Measurements from ENCODE around the gene ZBTB7B.

Gene ZBTB7B

DNA sequence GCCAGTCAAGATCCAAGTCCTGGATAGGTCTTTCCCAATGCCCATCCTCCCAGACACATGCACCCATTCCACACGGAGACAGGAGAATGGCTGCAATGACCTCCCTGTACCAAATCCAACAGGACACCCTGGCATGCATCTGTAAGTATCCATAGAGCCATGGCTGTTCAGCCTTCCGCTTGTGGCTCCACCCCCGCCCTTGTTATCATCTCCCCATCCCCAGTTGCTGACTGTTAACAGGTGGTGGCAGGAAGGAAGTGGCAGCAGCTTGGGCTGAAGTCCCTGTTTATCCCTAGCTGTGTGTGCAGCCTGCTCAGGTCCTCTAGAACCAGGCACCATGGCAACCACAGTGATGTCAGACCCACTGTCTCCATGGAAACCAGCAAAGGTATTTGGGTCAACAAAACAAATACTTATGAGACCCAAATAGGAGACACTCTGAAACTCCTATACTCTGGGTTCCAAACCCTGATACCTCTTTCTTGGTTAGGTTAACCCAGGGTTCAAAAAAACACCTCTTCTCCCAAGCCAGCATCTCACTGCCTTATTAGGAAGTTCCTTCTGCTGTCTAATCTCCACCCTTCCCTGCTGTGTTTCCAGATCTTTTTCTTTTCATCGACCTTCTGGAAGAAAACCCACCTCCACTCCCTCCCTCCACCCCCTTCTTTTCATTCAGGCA, 47.4 kb upstream of the ZBTB7B start (continued):
- TF ChIP-seq ZNF23 (tag by site-specific recombination; IDR thresholded peaks at IDR 0.05; ENCODE audit: borderline replicate concordance) (no peak), ZXDB (tag by site-specific recombination; IDR thresholded peaks at IDR 0.05) (no peak), YY1 (tag by site-specific recombination; IDR thresholded peaks at IDR 0.05) (no peak), ZNF2 (tag by site-specific recombination; IDR thresholded peaks at IDR 0.05) (no peak), BCL11A (tag by site-specific recombination; IDR thresholded peaks at IDR 0.05; ENCODE audit: low read depth) (no peak), ZNF248 (tag by site-specific recombination; IDR thresholded peaks at IDR 0.05) (no peak), ZNF426 (tag by site-specific recombination; IDR thresholded peaks at IDR 0.05) (no peak), ZSCAN23 (tag by site-specific recombination; IDR thresholded peaks at IDR 0.05) (no peak), ZNF514 (tag by site-specific recombination; IDR thresholded peaks at IDR 0.05) (no peak), ZNF16 (tag by site-specific recombination; IDR thresholded peaks at IDR 0.05; ENCODE audit: low read depth) (no peak), HOXD13 (CRISPR knock-in tag; IDR thresholded peaks at IDR 0.05; ENCODE audit: borderline replicate concordance) (no peak), ZIC2 (tag by site-specific recombination; IDR thresholded peaks at IDR 0.05) (no peak), YY2 (tag by site-specific recombination; IDR thresholded peaks at IDR 0.05) (peak; percentile 54; the same call in 1 of the 2 replicates), FEZF1 (tag by site-specific recombination; IDR thresholded peaks at IDR 0.05) (no peak), ZNF768 (tag by site-specific recombination; IDR thresholded peaks at IDR 0.05) (no peak), ZNF654 (tag by site-specific recombination; IDR thresholded peaks at IDR 0.05; ENCODE audit: low read depth) (no peak)
- TF ChIP-seq, protein P1, sequence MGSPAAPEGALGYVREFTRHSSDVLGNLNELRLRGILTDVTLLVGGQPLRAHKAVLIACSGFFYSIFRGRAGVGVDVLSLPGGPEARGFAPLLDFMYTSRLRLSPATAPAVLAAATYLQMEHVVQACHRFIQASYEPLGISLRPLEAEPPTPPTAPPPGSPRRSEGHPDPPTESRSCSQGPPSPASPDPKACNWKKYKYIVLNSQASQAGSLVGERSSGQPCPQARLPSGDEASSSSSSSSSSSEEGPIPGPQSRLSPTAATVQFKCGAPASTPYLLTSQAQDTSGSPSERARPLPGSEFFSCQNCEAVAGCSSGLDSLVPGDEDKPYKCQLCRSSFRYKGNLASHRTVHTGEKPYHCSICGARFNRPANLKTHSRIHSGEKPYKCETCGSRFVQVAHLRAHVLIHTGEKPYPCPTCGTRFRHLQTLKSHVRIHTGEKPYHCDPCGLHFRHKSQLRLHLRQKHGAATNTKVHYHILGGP (tag by site-specific recombination; IDR thresholded peaks at IDR 0.05): no peak
- TF ChIP-seq, protein P2, sequence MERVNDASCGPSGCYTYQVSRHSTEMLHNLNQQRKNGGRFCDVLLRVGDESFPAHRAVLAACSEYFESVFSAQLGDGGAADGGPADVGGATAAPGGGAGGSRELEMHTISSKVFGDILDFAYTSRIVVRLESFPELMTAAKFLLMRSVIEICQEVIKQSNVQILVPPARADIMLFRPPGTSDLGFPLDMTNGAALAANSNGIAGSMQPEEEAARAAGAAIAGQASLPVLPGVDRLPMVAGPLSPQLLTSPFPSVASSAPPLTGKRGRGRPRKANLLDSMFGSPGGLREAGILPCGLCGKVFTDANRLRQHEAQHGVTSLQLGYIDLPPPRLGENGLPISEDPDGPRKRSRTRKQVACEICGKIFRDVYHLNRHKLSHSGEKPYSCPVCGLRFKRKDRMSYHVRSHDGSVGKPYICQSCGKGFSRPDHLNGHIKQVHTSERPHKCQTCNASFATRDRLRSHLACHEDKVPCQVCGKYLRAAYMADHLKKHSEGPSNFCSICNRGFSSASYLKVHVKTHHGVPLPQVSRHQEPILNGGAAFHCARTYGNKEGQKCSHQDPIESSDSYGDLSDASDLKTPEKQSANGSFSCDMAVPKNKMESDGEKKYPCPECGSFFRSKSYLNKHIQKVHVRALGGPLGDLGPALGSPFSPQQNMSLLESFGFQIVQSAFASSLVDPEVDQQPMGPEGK (tag by site-specific recombination; IDR thresholded peaks at IDR 0.05): no peak

DNA sequence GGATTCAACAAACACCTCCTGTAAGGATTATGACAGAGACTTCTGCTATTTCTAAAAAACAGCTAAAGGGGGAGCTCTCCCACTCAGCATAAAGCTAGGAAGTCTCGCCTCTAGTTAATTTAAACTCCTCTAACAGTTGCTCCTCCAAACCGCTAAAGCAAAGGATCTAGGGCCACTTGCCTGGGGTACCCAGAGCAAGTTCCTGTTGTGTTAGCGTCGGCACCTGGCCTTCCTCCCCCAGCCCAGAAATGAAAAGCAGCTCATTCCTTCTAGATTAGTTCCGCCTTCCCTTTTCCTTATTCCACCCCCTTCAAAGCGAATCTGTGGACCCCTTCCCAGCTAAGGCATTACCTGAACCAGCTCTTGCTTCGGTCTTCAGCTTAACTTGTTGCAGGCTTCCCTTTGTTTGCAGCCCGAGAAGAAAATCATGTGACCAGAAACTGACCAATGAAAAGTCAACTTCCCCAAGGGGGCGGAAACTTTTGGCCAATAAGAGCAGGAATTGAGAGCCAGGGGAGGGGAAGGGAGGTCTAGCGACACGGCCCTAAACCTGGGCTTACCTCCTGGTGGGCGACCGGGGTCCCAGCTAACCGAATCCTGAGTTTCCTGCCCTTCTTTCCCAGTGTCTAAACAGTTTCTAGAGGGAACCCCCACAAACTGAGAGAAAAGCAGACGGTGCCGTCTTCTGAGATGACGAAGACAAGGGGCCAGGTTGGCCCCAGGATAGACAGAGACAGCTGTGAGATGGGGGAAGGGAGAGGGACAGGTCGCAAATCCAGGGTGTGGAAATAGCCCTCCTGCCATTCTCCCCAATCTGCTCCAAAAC, 46.7 kb upstream of the ZBTB7B start, which contains the start of gene PBXIP1:
Gene PBXIP1, minus strand, starts transcription at position 382 of the 826 bp plus-strand sequence. CDS start 2,378 bp downstream, outside the sequence.
- peak within 1 kb of the TSS; percentile 59 for H3K4me3 ChIP-seq (ENCODE audit: low read depth, low read length)
- ChIA-PET CTCF (interaction anchor here (0.6 to 3.0 kb wide), 15 partner anchors 9 to 129 kb away, joined by 3 to 10 read pairs (median 5); partner anchors contain the start of genes ADAM15, FLAD1 and PMVK), POLR2A (interaction anchor here (0.6 to 3.9 kb wide), 13 partner anchors 10 to 1228 kb away, joined by 3 to 41 read pairs (median 5); partner anchors contain the start of genes ADAM15, FLAD1, INTS3 and LENEP)
- H3K27ac ChIP-seq (ENCODE audit: extremely low read depth, low read depth, low read length): no peak within 1 kb of the TSS
- peaks cover 5% of the 10 kb centered on the region; the same call in 1 of the 2 replicates for H3K4me1 ChIP-seq (ENCODE audit: control insufficient read depth, insufficient read depth, low read length)
- no peaks in the 10 kb centered on the region for H3K9me3 ChIP-seq (ENCODE audit: control insufficient read depth, insufficient read depth, low read depth, low read length)
- H3K36me3 ChIP-seq (ENCODE audit: control insufficient read depth in 2 of 2, insufficient read depth in 1 of 2, low read length in 2 of 2): peaks cover 3 to 25% of the 10 kb centered on the region in 2 experiments
- TF ChIP-seq, protein P3, sequence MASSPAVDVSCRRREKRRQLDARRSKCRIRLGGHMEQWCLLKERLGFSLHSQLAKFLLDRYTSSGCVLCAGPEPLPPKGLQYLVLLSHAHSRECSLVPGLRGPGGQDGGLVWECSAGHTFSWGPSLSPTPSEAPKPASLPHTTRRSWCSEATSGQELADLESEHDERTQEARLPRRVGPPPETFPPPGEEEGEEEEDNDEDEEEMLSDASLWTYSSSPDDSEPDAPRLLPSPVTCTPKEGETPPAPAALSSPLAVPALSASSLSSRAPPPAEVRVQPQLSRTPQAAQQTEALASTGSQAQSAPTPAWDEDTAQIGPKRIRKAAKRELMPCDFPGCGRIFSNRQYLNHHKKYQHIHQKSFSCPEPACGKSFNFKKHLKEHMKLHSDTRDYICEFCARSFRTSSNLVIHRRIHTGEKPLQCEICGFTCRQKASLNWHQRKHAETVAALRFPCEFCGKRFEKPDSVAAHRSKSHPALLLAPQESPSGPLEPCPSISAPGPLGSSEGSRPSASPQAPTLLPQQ (tag by site-specific recombination; IDR thresholded peaks at IDR 0.05): no peak; the same call in none of the 2 replicates
- TF ChIP-seq KLF8 (tag by site-specific recombination; IDR thresholded peaks at IDR 0.05): 0 out of 2 replicates have a peak, but pooled peaks have one; percentile 16
- TF ChIP-seq ZBTB20 (tag by site-specific recombination; IDR thresholded peaks at IDR 0.05): peak; percentile 67
- no peak for TF ChIP-seq ZNF214 (tag by site-specific recombination; IDR thresholded peaks at IDR 0.05; ENCODE audit: borderline replicate concordance)
- TF ChIP-seq ZNF76 (tag by site-specific recombination; IDR thresholded peaks at IDR 0.05; ENCODE audit: borderline replicate concordance, low read depth): 0 out of 2 replicates have a peak, but pooled peaks have one; percentile 24
- no peak for TF ChIP-seq ZNF10 (tag by site-specific recombination; IDR thresholded peaks at IDR 0.05)
- TF ChIP-seq ZNF335 (tag by site-specific recombination; conservative IDR thresholded peaks at IDR 0.05): peak; percentile 100
- TF ChIP-seq, protein P4, sequence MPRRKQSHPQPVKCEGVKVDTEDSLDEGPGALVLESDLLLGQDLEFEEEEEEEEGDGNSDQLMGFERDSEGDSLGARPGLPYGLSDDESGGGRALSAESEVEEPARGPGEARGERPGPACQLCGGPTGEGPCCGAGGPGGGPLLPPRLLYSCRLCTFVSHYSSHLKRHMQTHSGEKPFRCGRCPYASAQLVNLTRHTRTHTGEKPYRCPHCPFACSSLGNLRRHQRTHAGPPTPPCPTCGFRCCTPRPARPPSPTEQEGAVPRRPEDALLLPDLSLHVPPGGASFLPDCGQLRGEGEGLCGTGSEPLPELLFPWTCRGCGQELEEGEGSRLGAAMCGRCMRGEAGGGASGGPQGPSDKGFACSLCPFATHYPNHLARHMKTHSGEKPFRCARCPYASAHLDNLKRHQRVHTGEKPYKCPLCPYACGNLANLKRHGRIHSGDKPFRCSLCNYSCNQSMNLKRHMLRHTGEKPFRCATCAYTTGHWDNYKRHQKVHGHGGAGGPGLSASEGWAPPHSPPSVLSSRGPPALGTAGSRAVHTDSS (tag by site-specific recombination; IDR thresholded peaks at IDR 0.05): no peak
- no peak for TF ChIP-seq ZBTB48 (tag by site-specific recombination; IDR thresholded peaks at IDR 0.05)
- TF ChIP-seq ZNF366 (tag by site-specific recombination; conservative IDR thresholded peaks at IDR 0.05): peak; percentile 82
- 0 out of 2 replicates have a peak, but pooled peaks have one; percentile 1 for TF ChIP-seq SP7 (tag by site-specific recombination; IDR thresholded peaks at IDR 0.05)
- peak; percentile 100 for TF ChIP-seq SCRT2 (tag by site-specific recombination; IDR thresholded peaks at IDR 0.05)
- TF ChIP-seq KLF10 (tag by site-specific recombination; IDR thresholded peaks at IDR 0.05): peak; percentile 37; the same call in 1 of the 2 replicates

All from HEK293 (cell line).